Stimulated activated CD4-positive, alpha-beta T cell treated with anti-CD3 and anti-CD28 coated beads, Interleukin-1b, Interleukin-23, amount 100 ng/mL, for 24 hours (primary cell): ENCODE data around the gene DNAAF5.
"Not testable (repeated sequence)": the region's sequence is repeated elsewhere in the genome, so short reads cannot be mapped to it uniquely, and the experiment has no call there.

Experiments used
- DNase-seq, 4 experiments: peaks; one replicate each; pipeline ENCODE4 v3.0.0-alpha.2; 2020; ENCODE audit warnings: low read depth in 4 of 4, low spot score in 1 of 4

The DNAAF5 gene

DNA sequence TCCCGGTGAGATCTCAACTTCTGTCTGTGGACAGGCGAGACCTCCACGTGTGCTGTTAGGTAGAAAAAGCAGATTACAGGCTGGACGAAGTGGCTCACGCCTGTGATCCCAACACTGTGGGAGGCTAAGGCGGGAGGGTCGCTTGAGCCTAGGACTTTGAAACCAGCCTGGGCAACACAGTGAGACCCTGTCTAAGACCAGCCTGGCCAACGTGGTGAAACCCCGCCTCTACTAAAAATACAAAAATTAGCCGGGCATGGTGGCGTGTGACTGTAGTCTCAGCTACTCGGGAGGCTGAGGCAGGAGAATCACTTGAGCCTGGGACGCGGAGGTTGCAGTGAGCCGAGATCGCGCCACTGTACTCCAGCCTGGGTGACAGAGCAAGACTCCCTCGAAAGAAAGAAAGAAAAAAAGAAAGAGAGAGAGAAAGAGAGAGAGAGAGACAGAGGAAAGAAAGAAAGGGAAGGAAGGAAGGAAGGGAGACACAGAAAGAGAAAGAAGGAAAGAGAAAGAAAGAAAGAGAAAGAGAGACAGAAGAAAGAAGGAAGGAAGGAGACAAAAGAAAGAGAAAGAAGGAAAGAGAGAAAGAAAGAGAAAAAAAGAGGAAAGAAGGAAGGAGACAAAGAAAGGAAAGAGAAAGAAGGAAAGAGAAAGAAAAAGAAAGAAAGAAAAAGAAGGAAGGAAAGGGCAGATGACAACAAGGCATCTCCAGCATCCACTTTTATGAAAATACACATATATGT, 76.2 kb downstream of the DNAAF5 start:
- DNase-seq: no peak

DNA sequence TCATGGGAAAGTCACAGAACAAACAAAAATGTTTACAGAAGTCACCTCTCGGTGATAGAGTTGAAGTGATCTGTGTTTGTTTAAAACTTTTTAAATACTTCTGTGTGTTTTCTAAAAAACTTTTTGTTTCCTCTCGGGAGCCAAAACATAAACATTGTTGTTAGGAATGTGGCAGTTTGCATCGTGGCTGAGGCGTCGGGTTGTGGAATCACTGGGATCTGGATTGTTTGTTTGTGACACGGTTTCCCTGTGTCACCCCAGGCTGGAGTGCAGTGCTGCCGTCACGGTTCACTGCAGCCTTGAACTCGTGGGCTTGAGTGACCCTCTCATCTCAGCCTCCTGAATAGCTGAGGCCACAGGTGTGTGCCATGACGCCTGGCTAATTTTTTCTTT, 76.7 kb downstream of the DNAAF5 start:
- DNase-seq: no peak

DNA sequence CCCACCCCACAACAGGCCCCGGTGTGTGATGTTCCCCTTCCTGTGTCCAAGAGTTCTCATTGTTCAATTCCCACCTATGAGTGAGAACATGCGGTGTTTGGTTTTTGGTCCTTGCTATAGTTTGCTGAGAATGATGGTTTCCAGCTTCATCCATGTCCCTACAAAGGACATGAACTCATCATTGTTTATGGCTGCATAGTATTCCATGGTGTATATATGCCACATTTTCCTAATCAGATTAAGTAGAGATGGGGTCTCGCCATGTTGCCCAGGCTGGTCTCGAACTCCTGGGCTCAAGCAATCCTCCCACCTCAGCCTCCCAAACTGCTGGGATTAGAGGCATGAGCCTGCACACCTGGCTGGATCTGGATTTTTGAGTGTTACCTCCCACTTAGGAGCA, 77.3 kb downstream of the DNAAF5 start:
- DNase-seq: not testable (repeated sequence)

DNA sequence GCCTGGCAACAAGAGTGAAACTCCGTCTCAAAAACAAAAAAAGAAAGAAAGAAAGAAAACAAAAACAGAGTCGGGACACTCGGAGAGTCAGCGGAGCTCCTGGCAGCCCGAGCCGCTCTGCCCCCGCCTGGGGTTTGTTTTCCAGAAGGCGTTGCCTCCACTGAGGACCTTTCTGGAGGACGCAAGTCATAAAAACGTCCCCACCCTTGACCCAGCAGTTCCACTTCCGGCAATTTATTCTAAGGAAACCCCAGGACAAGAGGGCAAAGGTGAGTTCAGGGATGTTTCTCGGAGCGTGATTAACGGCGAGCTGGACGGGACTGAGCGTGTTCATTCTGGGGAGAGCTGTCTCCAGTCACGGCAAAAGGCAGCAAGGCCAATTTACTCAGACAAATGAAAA, 78.8 kb downstream of the DNAAF5 start:
- DNase-seq: no peak

DNA sequence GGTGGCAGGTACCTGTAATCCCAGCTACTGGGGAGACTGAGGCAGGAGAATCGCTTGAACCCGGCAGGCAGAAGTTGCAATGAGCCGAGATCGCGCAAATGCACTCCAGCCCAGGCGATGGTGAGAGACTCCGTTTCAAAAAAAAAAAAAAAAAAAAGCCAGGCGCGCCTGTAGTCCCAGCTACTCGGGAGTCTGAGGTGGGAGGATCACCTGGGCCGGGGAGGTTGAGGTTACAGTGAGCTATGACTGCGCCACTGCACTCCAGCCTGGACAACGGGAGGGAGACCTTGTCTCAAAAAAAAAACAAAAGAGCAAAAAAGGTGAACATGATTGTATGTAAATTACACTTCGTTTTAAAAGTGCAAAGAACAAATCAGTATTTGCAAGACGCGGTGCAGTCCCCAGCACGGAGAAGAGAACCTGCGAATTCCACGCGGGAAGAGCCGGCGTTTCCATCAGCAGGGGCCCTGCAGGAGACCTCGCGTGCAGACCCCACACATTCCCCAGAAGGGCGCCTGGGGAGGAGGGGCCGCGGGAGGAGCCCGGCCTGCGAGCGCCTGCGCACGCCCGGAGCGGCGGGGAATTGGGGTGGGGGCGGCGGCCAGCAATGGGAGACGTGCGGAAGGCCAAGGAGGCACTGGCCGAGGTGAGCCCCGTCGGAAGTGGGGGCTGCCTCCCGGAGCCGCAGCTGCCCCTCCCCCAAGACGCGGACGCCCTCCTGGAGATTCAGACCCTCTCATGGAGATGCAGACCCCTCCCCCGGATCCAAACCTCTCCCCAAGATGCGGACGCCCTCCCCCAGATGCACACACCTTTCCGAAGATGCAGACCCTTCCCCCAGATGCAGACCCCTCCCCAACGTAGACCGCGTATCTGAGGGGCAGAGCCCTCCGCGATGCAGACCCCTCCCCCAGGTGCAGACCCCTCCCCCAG, 89.1 kb downstream of the DNAAF5 start:
- no peak for DNase-seq

DNA sequence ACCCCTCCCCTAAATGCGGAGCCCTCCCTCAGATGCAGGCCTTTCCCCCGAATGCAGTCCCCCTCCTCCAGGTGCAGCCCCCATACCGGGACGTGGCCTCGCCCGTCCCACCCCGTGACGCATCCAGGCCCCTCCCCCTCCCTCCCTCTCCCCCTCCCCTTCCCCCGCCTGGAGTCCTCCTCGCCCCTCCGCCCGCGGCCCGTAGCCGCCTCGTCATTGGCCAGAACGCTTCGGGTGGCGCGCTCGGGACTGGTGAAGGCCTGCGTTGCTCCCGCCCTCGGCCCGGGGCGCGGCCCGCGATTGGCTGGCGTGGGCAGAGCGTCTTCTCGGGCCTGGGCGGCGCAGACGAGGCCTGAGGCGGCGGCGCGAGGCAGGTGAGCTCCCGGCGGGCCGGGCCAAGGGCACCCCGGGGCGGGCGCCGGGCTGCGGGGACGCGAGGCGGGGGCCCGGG, 89.8 kb downstream of the DNAAF5 start:
- peak; percentile 83 to 95 (median 90) for DNase-seq

DNA sequence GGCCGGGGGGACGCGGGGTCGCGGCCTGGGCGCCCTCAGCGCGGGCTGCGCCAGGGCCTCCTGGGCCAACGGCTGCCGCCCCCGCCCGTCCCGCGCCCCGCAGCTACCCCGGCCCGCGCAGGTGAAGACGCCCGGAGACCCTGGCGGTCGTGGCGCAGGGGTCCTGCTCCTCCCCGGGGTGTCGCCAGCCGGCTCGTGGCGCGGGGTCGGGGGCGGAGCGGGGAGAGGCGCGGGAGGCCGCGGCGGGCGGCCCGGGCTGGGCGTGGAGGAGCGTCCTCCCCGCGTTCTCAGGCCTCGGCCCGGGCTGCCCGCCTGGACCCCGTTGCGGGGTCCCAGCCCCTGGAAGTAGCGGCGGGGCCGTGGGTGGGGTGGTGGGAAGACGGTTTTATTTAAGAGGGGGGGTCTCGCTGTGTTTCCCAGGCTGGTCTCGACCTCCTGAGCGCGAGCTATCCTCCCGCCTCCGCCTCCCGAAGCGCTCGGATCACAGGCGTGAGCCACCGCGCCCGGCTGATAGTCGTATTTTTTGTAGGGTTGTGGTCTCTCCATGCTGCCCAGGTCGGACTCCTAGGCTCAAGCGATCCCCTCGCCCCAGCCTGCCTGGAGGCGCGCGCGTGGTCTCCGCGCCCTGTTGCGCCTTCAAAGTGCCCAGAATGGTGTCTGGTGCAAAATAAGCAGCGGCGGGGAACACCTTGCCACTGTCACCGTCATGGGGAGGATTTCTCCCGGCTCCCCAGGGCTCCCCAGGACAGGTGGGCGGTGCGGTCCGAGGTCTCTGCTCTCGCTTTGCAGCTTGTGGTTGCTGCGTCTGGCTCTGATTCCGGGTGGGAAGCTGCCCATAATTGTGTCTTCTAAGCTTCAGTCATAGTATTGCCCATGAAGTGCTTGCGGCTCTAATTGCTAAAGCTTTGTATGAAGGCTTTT, 90.5 kb downstream of the DNAAF5 start:
- no peak for DNase-seq

DNA sequence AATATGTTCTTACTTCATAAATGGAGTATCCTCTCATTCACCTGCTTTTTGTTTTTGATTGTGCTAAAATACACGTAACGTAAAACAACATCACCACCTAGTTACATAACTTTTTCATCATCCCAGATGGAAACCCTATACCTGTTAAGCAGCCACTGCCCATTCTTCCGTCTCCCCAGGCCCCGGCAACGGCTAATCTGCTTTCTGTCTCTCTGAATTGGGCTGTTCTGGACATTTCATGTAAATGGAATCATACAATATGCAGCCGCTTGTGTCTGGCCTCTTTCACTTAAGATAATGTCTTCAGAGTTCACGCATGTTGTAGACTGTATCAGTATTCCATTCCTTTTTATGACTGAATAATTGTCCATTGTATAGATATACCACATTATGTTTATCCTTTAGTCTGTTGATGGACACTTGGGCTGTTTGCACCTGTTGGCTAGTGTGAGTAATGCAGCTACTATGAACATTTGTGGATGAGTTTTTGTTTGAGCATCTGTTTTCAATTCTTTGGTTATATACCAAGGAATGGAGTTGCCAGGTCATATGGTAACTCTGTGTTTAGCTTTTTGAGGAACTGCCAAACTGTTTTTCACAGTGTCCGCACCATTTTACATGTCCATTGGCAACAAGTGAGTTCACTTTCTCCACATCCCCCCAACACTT, 91.7 kb downstream of the DNAAF5 start:
- DNase-seq: no peak

DNA sequence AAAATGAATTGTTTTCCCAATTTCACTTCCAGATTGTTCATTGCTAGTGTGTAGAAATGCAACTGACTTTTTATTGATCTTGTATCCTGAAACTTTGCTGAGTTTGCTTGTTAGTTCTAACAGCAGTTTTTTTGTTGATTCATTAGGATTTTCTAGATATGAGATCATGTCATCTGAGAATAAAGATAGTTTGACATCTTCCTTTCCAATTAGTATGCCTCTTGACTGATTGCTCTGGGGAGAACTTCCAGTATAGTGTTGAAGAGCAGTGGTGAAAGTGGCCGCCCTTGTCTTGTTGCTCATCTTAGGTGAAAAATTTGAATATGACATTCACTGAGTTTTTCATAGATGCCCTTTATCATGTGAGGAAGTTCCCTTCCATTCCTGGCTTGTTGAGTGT, 93.8 kb downstream of the DNAAF5 start:
- DNase-seq: no peak

DNA sequence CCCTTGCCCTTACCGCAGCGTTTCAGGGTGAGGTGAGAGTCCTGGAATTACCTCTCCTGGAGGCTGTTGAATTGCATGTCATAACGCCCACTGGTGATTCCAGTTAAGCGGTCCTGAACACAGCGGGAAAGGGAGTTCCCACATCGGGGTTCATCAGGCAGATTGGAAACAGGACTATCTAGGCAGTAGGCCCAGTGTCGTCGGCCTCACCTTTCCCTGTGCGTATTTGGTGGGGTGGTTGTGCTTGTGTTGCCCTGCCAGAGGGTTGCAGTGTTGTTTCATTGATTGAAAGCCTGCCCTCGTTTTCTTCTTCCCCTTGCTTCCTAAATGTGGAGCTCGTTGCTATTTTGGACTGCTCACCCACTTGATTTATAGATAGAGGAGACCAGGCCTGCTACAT, 95.2 kb downstream of the DNAAF5 start:
- DNase-seq: no peak

DNA sequence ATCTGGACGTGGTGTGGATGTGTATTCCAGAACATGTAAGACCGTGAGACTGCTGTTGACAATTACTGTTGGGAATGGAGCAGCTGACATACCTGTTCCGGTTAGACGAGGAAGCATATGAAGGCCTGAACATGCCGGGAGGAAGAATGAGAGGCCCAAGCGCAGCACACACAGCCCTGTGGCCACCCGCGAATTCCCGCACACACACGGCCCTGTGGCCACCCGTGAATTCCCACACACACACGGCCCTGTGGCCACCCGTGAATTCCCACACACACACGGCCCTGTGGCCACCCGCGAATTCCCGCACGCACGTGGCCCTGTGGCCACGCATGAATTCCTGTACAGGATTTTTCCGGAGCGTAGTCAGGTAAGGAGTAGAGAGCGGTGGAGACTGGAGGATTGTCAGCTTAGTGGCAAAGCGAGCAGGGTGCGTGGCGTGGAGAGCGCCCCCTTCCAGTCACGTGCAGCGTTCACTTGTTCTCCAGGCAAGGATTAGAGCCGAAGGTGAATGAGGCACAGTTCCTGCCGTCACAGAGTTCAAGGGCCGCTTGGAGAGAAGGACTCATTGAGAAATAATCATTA, 96.3 kb downstream of the DNAAF5 start:
- DNase-seq: no peak

DNA sequence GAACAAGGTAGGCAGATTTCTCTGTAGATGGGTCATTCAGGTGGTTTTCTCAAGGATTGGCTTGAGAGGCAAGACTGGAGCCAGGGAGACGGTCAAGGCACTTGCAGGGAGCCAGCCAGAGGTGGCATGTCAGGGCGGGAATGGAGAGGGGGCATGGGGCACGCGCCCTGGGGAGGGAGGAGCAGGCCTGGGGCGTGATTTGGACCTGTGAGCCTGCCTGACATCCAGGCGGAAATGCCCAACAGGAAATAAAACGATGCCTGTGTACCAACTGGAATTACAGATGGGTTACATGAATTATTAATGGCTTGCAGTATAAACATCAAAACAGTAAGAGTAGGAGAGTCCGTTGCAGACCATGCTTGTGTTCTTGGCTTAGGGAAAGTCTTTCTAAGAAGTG, 97.2 kb downstream of the DNAAF5 start:
- no peak for DNase-seq

DNA sequence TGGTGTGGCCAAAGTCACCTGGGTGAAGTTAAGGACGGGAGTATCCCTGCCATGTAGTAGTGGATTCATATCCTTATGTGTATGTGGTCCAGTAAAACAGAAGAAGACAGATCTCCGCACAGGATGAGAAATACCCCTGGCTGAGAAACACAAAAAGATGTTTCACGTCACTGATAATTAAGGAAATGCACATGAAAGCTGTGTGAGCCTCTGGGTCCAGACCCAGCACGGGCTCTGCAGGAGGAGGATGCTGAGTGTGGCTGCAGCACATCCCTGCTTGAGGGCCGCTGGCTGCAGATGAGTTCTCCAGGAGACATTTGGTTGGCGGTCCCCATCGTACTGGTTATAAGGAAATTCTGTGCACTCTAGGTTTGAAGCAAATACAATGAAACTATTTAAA, 97.6 kb downstream of the DNAAF5 start:
- no peak for DNase-seq

DNA sequence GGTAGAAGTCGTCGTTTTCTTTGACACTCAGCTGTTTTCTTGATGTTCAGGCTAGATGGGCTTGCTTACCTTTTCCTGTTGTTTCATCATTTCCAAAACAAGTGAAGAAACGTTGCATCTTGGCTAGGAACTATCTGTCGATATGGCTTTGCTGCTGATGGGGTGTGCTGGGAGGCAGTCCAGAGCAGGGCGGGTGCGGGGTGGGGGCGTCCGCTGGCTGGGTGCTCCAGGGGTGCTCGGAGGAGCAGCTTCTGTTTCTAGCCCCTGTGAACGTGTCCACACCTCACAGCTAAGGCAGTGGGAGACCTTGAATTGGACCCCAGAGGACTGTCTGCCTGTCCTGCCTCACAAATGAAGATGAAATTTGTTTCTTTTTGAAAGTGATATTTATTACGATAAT, 98.2 kb downstream of the DNAAF5 start:
- DNase-seq: no peak

DNA sequence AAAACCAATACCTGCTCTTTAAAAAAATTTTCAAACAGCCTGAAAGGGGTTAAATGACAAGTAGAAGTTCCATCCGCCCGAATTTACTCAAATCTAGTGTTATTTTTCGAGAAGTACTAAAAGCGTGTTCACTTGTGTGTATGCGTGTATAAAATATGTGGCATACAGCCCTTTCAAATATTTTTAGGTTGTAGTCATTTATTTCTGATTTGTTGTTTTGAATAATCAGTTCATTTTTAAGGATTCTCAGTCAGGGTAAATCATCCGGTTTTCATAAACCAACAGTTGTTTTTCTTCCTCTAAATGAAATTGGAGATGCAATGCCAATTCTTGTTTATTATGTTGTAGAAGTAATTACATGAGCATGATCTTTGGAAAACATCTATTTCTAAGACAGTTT, 98.9 kb downstream of the DNAAF5 start:
- no peak for DNase-seq

DNA sequence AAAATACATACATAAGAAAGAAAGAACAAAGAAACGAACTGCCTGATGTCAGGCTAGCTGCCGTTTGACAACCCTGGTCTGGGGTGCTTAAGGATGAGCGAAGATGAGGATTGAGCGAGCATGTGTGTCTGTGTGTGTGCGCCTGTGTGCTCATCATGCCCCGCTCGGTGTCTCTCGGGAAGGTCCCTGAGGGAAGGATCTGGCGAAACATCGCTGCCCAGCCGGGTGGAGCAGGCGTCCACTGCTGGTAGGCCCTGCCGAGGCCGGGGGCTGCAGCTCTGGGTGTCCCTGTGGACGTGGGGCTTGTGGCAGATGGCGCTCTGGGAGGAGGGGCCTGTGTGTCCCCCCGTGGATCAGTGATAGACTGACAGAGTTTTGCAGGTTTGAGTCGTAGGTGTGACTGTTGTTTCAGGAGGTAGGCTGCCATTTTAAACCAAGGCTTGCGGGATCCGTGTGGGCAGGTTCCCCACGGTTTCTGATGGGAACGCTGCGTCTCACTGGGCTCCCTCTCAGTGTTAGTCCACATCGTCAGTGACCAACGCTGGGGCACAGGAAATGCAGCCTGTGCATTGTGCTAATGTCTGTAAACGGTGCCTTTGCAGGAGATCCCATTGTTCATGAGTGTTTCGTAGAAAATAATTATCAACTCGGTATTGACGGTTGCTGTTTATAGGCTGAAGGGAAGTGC, 99.9 kb downstream of the DNAAF5 start:
- no peak for DNase-seq

DNA sequence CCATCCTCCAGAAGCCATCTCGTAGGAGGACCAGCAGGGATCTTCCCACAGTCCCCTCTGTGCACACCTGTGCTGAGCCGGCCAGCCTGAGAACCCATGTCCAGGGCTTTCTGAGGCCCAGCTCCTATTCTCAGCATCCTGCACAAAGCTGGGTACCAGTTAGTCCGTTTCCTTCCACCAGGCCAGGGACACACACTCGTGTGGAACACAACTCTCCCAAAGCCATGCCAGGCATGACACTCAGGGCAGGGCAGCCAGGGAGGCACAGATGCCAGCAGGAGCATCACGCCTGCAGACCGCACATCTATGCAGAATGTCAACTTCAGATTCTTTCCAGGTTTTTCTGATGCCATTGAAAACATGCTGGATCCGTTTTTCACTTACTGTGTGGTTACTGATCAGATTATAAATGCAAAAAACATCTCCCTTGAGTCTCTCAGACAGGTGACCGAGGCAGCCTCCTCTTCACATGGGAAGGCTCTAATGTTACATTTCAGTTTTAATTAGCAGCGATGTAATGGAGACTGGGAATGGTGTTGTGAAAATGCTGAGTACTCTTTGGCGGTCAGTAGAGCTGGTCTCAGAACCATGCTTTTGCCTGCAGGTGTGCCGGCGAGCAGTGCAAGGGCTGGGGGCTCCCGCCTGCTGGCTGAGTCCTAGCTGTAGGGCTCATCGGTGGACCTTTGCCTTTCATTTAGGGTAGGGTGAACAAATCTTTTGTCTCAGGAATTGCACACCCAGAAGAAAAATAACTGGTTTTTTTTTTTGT, 102.5 kb downstream of the DNAAF5 start:
- no peak for DNase-seq

DNA sequence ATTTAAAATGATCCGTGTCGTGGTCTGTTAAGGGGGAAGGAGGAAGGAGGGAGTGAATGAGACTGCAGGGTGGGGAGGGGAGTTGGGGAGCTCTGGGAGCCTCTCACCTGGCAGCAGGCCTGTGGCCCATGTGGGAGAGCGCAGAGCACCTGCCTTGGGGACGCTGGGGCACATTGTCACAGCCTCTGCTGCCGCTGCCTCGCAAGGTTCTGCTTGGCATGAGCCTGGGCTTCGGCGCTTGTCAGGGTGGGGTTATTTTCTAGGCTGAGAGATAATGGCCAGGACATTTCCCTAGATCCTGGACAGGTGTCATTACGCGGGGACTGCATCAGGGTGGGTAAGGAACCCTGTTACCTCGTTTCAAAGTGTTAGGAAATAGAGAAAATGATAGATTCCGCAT, 103.6 kb downstream of the DNAAF5 start:
- DNase-seq: no peak

DNA sequence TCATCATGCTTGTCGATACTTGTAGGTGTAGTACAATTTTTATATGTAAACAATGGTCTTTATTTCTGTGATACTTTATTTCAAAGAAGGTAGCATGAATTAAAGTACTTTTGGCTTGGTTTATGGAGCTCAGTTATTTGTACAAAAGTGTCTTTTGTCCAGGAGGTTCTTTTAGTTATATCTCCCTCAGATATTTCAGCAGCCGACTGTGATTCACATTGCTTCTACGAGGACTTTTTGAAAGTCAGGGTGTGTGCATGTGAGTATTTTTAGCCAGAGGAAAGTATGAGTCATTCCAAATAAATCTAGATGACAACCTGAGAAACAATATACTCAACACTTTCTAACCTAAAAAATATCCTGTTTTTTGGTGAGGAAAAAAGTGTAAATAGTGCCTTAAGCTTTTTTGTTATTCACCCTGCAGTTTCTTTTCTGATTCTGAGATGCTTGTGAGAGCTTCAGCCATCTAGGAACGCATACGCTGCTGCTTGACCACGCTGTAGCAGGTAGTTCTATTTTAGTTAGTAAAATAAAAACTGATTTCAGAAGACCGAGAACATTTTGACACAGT, 105.2 kb downstream of the DNAAF5 start:
- no peak for DNase-seq
